ENCODE measurements around the gene KRTDAP.

The KRTDAP gene

GRCh38 chr19:35531291-35531690 is 41.0 kb upstream of the KRTDAP start:
- no peak for DNase-seq (ENCODE audit: low read depth)
- H3K4me3 ChIP-seq (ENCODE audit: low read length), result no peak overlapping the region
- TF ChIP-seq CTCF (conservative IDR thresholded peaks at IDR 0.05; ENCODE audit: low read length), result no peak

- H3K4me3 ChIP-seq (ENCODE audit: low read length), result no peak overlapping the region
- TF ChIP-seq CTCF (conservative IDR thresholded peaks at IDR 0.05; ENCODE audit: low read length), result no peak
- DNase-seq (ENCODE audit: low read depth), result no peak
These were observed 39.3 kb upstream of the KRTDAP start for GRCh38 chr19:35529241-35530218.

GRCh38 chr19:35528218-35529038 is 38.2 kb upstream of the KRTDAP start, which contains the start of gene SBSN:
SBSN (minus strand) TSS chr19:35528311; CDS start chr19:35528281, 30 bp downstream.
- peak; percentile 80 for DNase-seq (ENCODE audit: low read depth)

GRCh38 chr19:35525873-35526272 is 35.6 kb upstream of the KRTDAP start:
- no peak for DNase-seq (ENCODE audit: low read depth)
- TF ChIP-seq CTCF (conservative IDR thresholded peaks at IDR 0.05; ENCODE audit: low read length), result no peak
- H3K4me3 ChIP-seq (ENCODE audit: low read length), result no peak overlapping the region

More at GRCh38 chr19:35528218-35529038, 38.2 kb upstream of the KRTDAP start, which contains the start of gene SBSN:
- no peak within 1 kb of the TSS for H3K4me3 ChIP-seq (ENCODE audit: low read length)
- no peak for TF ChIP-seq CTCF (conservative IDR thresholded peaks at IDR 0.05; ENCODE audit: low read length)

GRCh38 chr19:35524181-35524837 is 34.0 kb upstream of the KRTDAP start:
- H3K4me3 ChIP-seq (ENCODE audit: low read length), result no peak overlapping the region
- no peak for TF ChIP-seq CTCF (conservative IDR thresholded peaks at IDR 0.05; ENCODE audit: low read length)
- no peak for DNase-seq (ENCODE audit: low read depth)

- no peak for TF ChIP-seq CTCF (conservative IDR thresholded peaks at IDR 0.05; ENCODE audit: low read length)
- H3K4me3 ChIP-seq (ENCODE audit: low read length), result no peak overlapping the region
- DNase-seq (ENCODE audit: low read depth), result no peak
These were observed 32.6 kb upstream of the KRTDAP start for GRCh38 chr19:35522745-35523327.
